HG03060 (cell line): ENCODE measurements around the gene PLXNA4.

Experiments
- ATAC-seq: cut with Tn5 transposase; IDR thresholded peaks from one replicate; pipeline ENCODE4 v1.9.1; 2021; ENCODE audit warnings: low read depth, moderate number of reproducible peaks; ENCODE audit not compliant: unreplicated experiment

The PLXNA4 gene

GRCh38 chr7:132138817-132139216 lies 437.5 kb downstream of the PLXNA4 start:
- no peak for ATAC-seq

- no peak for ATAC-seq
Observed at GRCh38 chr7:132137681-132138080, 438.6 kb downstream of the PLXNA4 start.

GRCh38 chr7:132135746-132136385 lies 440.4 kb downstream of the PLXNA4 start:
- no peak for ATAC-seq

GRCh38 chr7:132134814-132135445 lies 441.3 kb downstream of the PLXNA4 start:
- no peak for ATAC-seq

GRCh38 chr7:132133501-132133900 lies 442.8 kb downstream of the PLXNA4 start:
- no peak for ATAC-seq

GRCh38 chr7:132131196-132131595 lies 445.1 kb downstream of the PLXNA4 start:
- ATAC-seq: no peak

- no peak for ATAC-seq
Observed at GRCh38 chr7:132130497-132130896, 445.8 kb downstream of the PLXNA4 start.

GRCh38 chr7:132125872-132126595 lies 450.2 kb downstream of the PLXNA4 start:
- no peak for ATAC-seq

- ATAC-seq: no peak
Observed at GRCh38 chr7:132125096-132125495, 451.2 kb downstream of the PLXNA4 start.

- ATAC-seq: no peak
Observed at GRCh38 chr7:132124575-132124974, 451.7 kb downstream of the PLXNA4 start.

- no peak for ATAC-seq
Observed at GRCh38 chr7:132123773-132124172, 452.5 kb downstream of the PLXNA4 start.

GRCh38 chr7:132122901-132123300 lies 453.4 kb downstream of the PLXNA4 start:
- no peak for ATAC-seq

- ATAC-seq: no peak
Observed at GRCh38 chr7:132121987-132122386, 454.3 kb downstream of the PLXNA4 start.

GRCh38 chr7:132118641-132119040 lies 457.6 kb downstream of the PLXNA4 start:
- no peak for ATAC-seq

GRCh38 chr7:132117636-132118035 lies 458.6 kb downstream of the PLXNA4 start:
- no peak for ATAC-seq

GRCh38 chr7:132117181-132117580 lies 459.1 kb downstream of the PLXNA4 start:
- ATAC-seq: no peak

- ATAC-seq: no peak
Observed at GRCh38 chr7:132116369-132116768, 459.9 kb downstream of the PLXNA4 start.

- ATAC-seq: no peak
Observed at GRCh38 chr7:132115758-132116157, 460.5 kb downstream of the PLXNA4 start.

- no peak for ATAC-seq
Observed at GRCh38 chr7:132115028-132115427, 461.2 kb downstream of the PLXNA4 start.

GRCh38 chr7:132114411-132114810 lies 461.9 kb downstream of the PLXNA4 start:
- no peak for ATAC-seq

- no peak for ATAC-seq
Observed at GRCh38 chr7:132113536-132114371, 462.5 kb downstream of the PLXNA4 start.
